Panc1 (cell line): ENCODE data around the gene RNF6. TPM values are rescaled to one million over a fixed set of nuclear protein-coding genes. Genes with fewer than 3 reads are reported as not detected.

Source experiments
- ATAC-seq: fragments of 200-7000 bp; cut with Tn5 transposase; 2 replicates; pipeline ENCODE4 v1.9.1; 2020; ENCODE audit warnings: mild to moderate bottlenecking, moderate library complexity
- BruUV-seq: library from RNA; stranded (reverse); fragments of 400-500 nt; replicated peaks from 2 replicates; lab custom pipeline; 2021; lab: Mats Ljungman, UMichigan
- CTCF ChIA-PET: fragments of 300-600 bp; sonication (Branson Sonifier 250); formaldehyde crosslinking; loops from one replicate; lab custom pipeline; 2022; ENCODE audit warnings: antibody characterized with exemption; lab: Charles Lee
- POLR2A ChIA-PET: fragments of 300-600 bp; sonication (Branson Sonifier 250); formaldehyde crosslinking; loops from one replicate; lab custom pipeline; 2022; ENCODE audit warnings: antibody characterized with exemption; lab: Charles Lee
- DNase-seq: peaks from one replicate; pipeline ENCODE4 v3.0.0-alpha.2; 2010; ENCODE audit warnings: low read depth, low spot score
- H3K27ac ChIP-seq: 2 replicates; pipeline ENCODE4 v1.5.1; 2011; ENCODE audit warnings: mild to moderate bottlenecking, low read length, inconsistent platforms
- H3K27me3 ChIP-seq: fragments of 200-500 bp; sonication (Bioruptor generic); 2 replicates; pipeline ENCODE4 v1.6.0; 2014; ENCODE audit warnings: low read length, inconsistent platforms; ENCODE audit not compliant: control insufficient read depth, insufficient read depth
- H3K36me3 ChIP-seq: fragments of 200-500 bp; sonication (Bioruptor generic); 2 replicates; pipeline ENCODE4 v1.5.1; 2014; ENCODE audit warnings: inconsistent platforms, mild to moderate bottlenecking, low read length, moderate library complexity; ENCODE audit not compliant: control insufficient read depth, insufficient read depth
- H3K4me1 ChIP-seq: 2 replicates; pipeline ENCODE4 v1.5.1; 2011; ENCODE audit warnings: inconsistent platforms, mild to moderate bottlenecking, low read length, moderate library complexity; ENCODE audit not compliant: control insufficient read depth, insufficient read depth
- H3K4me3 ChIP-seq, 2 experiments: 2 replicates each; pipeline ENCODE4 v1.5.1; 2011 to 2012; ENCODE audit warnings: low read depth in 2 of 2, low read length in 2 of 2, mild to moderate bottlenecking in 2 of 2, inconsistent platforms in 1 of 2, moderate library complexity in 1 of 2
- H3K9me3 ChIP-seq: fragments of 200-500 bp; sonication (Bioruptor generic); 2 replicates; pipeline ENCODE4 v1.5.1; 2014; ENCODE audit warnings: low read depth, mild to moderate bottlenecking, inconsistent platforms, low read length, moderate library complexity; ENCODE audit not compliant: control insufficient read depth, insufficient read depth
- CTCF ChIP-seq: fragments of 450-650 bp; IDR thresholded peaks from 2 replicates; pipeline ENCODE4 v1.5.1; 2017; ENCODE audit warnings: mild to moderate bottlenecking
- POLR2AphosphoS5 ChIP-seq: IDR thresholded peaks from 2 replicates; pipeline ENCODE4 v1.6.1; 2012; ENCODE audit warnings: mild to moderate bottlenecking, low read depth, low read length, moderate library complexity
- REST ChIP-seq, 2 experiments: IDR thresholded peaks; 2 replicates each; pipeline ENCODE4 v1.6.1; 2011 to 2012; ENCODE audit warnings: low read depth in 2 of 2, control low read depth in 1 of 2, low read length in 1 of 2, mild to moderate bottlenecking in 1 of 2, moderate library complexity in 1 of 2; ENCODE audit not compliant: insufficient read depth in 1 of 2
- SIN3A ChIP-seq: IDR thresholded peaks from 2 replicates; pipeline ENCODE4 v1.6.1; 2012; ENCODE audit warnings: low read depth, mild to moderate bottlenecking, low read length, moderate library complexity, borderline replicate concordance; ENCODE audit not compliant: insufficient read depth
- TCF7L2 ChIP-seq: IDR thresholded peaks from 2 replicates; pipeline ENCODE4 v1.6.1; 2011; ENCODE audit warnings: mild to moderate bottlenecking, low read depth, low read length, inconsistent platforms
- in situ Hi-C: cut with HindIII; loops from 2 replicates; pipeline ENCODE4 v1.10.0; 2016; ENCODE audit warnings: low sequenced_read_pairs, low pct_unique_long_range_greater_than_20kb
- intact Hi-C: fragments of 100-400 bp; cut with micrococcal nuclease; formaldehyde crosslinking; loops from one replicate; pipeline ENCODE4 v1.10.0; 2022; ENCODE audit not compliant: unreplicated experiment
- total RNA-seq: library from RNA; stranded (reverse); gene quantifications from one replicate; pipeline ENCODE4 v1.2.1, GENCODE V29; 2021; ENCODE audit not compliant: unreplicated experiment

Gene RNF6
- total RNA-seq, 1 experiment from 2014 or later, result 38.0 TPM

- no TSS peak for BruUV-seq
- H3K27ac ChIP-seq, result no peak overlapping the region
- no peaks in the 10 kb centered on the region for H3K4me1 ChIP-seq
- H3K36me3 ChIP-seq, result no peaks in the 10 kb centered on the region
- ChIA-PET POLR2A (no interaction called here), CTCF (no interaction called here)
- no peak overlapping the region for H3K4me3 ChIP-seq
- no peak for TF ChIP-seq SIN3A
- TF ChIP-seq REST (IDR thresholded peaks at IDR 0.05; ENCODE audit: insufficient read depth in 1 of 2, low read depth in 2 of 2, low read length in 1 of 2), result no peak
- no peak for TF ChIP-seq POLR2AphosphoS5
- TF ChIP-seq TCF7L2, result no peak
- TF ChIP-seq CTCF, result no peak
- no peak for ATAC-seq
- intact Hi-C loops (no loop called here), in situ Hi-C loops (no loop called here)
- H3K27me3 ChIP-seq, result no peaks in the 10 kb centered on the region
- no peak for DNase-seq
- no peaks in the 10 kb centered on the region for H3K9me3 ChIP-seq
Observed at GRCh38 chr13:26179344-26179743, 42.8 kb downstream of the RNF6 start.

GRCh38 chr13:26168835-26169234 lies 53.3 kb downstream of the RNF6 start:
- no peaks in the 10 kb centered on the region for H3K4me1 ChIP-seq
- DNase-seq (no peak), ATAC-seq (no peak)
- H3K27ac ChIP-seq, result no peak overlapping the region
- H3K4me3 ChIP-seq, result no peak overlapping the region
- H3K9me3 ChIP-seq, result no peaks in the 10 kb centered on the region
- intact Hi-C loops, result no loop called here
- no peaks in the 10 kb centered on the region for H3K36me3 ChIP-seq
- in situ Hi-C loops, result no loop called here
- no peak for TF ChIP-seq CTCF
- no peak for TF ChIP-seq REST (IDR thresholded peaks at IDR 0.05; ENCODE audit: insufficient read depth in 1 of 2, low read depth in 2 of 2, low read length in 1 of 2)
- TF ChIP-seq SIN3A, result no peak
- no peak for TF ChIP-seq TCF7L2
- TF ChIP-seq POLR2AphosphoS5, result no peak
- ChIA-PET CTCF (no interaction called here), POLR2A (no interaction called here)
- BruUV-seq, result no TSS peak
- no peaks in the 10 kb centered on the region for H3K27me3 ChIP-seq
